K562 (cell line): ENCODE results near the gene TAF10. TPM values are rescaled to one million over a fixed set of nuclear protein-coding genes. Genes with fewer than 3 reads are reported as not detected.

Experiments used
- BRD4 ChIP-seq: fragments of 200-600 bp; sonication (generic); IDR thresholded peaks from 2 replicates; pipeline ENCODE4 v1.6.1; 2017; ENCODE audit warnings: inconsistent platforms
- DDX20 ChIP-seq: fragments of 450-650 bp; IDR thresholded peaks from 2 replicates; pipeline ENCODE4 v1.6.1; 2016; ENCODE audit warnings: missing genetic modification characterization, low read depth, mild to moderate bottlenecking, missing compliant biosample characterization, moderate library complexity
- EHMT2 ChIP-seq: fragments of 450-650 bp; IDR thresholded peaks from 2 replicates; pipeline ENCODE4 v1.6.1; 2018; ENCODE audit warnings: antibody characterized with exemption
- IRF2 ChIP-seq: sonication (generic); formaldehyde crosslinking; IDR thresholded peaks from 2 replicates; pipeline ENCODE4 v1.8.1; 2022; ENCODE audit warnings: mild to moderate bottlenecking, missing genetic modification reagents
- KDM1A ChIP-seq, 2 experiments: fragments of 450-650 bp; IDR thresholded peaks; 2 replicates each; pipeline ENCODE4 v1.6.1; 2016; ENCODE audit warnings: mild to moderate bottlenecking in 2 of 2
- MAFF ChIP-seq: IDR thresholded peaks from 2 replicates; pipeline ENCODE4 v1.6.1; 2012; ENCODE audit warnings: low read length, improper control_type of control experiment
- PHB ChIP-seq: fragments of 250-450 bp; sonication (Bioruptor Pico); IDR thresholded peaks from 2 replicates; pipeline ENCODE4 v1.5.0; 2021
- RB1 ChIP-seq: fragments of 450-650 bp; IDR thresholded peaks from 2 replicates; pipeline ENCODE4 v1.6.1; 2017; ENCODE audit warnings: low read depth, mild to moderate bottlenecking
- TBP ChIP-seq: optimal IDR thresholded peaks from 2 replicates; pipeline ENCODE3; 2011; ENCODE audit warnings: low read depth, low read length, improper control_type of control experiment
- TCF7 ChIP-seq: sonication (generic); IDR thresholded peaks from 2 replicates; pipeline ENCODE4 v1.6.1; 2016; ENCODE audit warnings: antibody characterized with exemption, borderline replicate concordance
- ZMIZ1 ChIP-seq, 2 experiments: fragments of 150-350 bp in 1 of 2; IDR thresholded peaks; 2 replicates each; pipeline ENCODE4 v1.6.1; 2012 to 2016; ENCODE audit warnings: low read depth in 2 of 2, low read length in 2 of 2, mild to moderate bottlenecking in 1 of 2, moderate library complexity in 1 of 2
- ZNF77 ChIP-seq: fragments of 250-450 bp; sonication (Bioruptor Pico); IDR thresholded peaks from 2 replicates; pipeline ENCODE4 v1.5.0; 2020
- polyA plus RNA-seq, 8 experiments: library from polyadenylated mRNA; depleted of rRNA in 4 of 8; stranded (reverse) in 5 of 8; unstranded in 3 of 8; fragments of >200 nt; fragmentation: Nextera tagmentation in 2 of 8; fragmentation: Illumina TruSeq in 1 of 8; extraction: Ambion mirVana in 2 of 8; extraction: Trizol in 1 of 8; gene quantifications; 2 replicates each; pipeline versions ENCODE4 v1.2.1 to v1.2.3, GENCODE V29; 2011 to 2014; ENCODE audit warnings: inconsistent platforms in 1 of 8, missing spikeins in 1 of 8
- total RNA-seq, 7 experiments: library from RNA; depleted of rRNA in 6 of 7; stranded (reverse); fragments of >200 nt in 6 of 7; fragmentation: Illumina TruSeq in 2 of 7; extraction: Trizol in 2 of 7; gene quantifications; 2 replicates each; pipeline versions ENCODE4 v1.2.1 to v1.2.3, GENCODE V29; 2011 to 2021; ENCODE audit warnings: low replicate concordance in 1 of 7
- TF ChIP-seq, protein P1 (sequence below), 2 experiments: fragments of 450-650 bp; formaldehyde crosslinking in 1 of 2; IDR thresholded peaks; 2 replicates each; pipeline versions ENCODE4 v1.4.0 to v1.6.1; 2014 to 2020; ENCODE audit warnings: mild to moderate bottlenecking in 2 of 2, borderline replicate concordance in 1 of 2, low read depth in 1 of 2
- TF ChIP-seq, protein P2 (sequence below): fragments of 450-650 bp; IDR thresholded peaks from 2 replicates; pipeline ENCODE4 v1.7.1; 2018; ENCODE audit warnings: mild to moderate bottlenecking, low read depth; ENCODE audit not compliant: partially characterized antibody

The TAF10 gene
- total and polyA plus RNA-seq, 9 of the 15 experiments (the other 6 are each of a cell fraction or from before 2014, with no cell fraction given): 19.5 to 197 (median 121) TPM

DNA sequence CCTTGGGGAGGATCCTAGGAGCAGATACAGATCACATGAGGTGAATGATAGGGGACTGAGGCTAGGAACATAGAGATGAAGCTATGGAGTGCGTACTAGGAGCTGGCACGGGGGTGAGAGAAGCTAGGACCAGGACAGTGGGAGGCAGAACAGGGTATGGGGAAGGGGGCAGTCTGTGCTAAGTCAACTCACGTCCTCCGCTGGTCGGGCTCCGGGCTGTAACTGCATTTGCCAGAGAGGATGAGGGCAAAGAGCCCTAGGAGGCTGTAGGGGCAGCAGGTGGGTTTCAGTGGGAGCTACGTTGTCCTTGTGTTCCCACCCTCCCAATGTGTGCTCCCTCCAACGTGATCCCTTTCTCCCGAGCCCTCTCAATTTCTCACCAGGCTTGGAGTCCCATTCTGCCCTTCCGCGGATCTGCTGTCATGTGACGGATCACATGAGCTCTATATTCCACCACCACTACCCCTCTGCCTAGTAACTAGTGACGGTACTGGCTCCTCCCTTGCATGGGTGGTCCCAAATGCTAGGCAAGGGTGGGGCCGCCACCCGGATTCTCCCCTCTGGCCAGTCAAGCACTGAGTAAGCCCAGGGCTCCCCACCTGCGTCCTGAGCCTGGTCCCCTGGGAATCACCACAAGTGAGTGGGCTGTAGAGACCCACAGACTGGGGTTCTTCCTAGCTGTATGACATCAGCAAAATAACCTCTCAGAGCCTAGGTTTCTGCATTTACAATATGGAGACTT, 7.2 kb upstream of the TAF10 start, which contains the start of gene TPP1 (continued):
- TF ChIP-seq IRF2 (no peak), ZNF77 (CRISPR knock-in tag) (no peak), DDX20 (tag) (no peak), EHMT2 (no peak), PHB (CRISPR knock-in tag) (no peak), RB1 (0 out of 2 replicates have a peak, but pooled peaks have one; percentile 32), MAFF (no peak), ZMIZ1 (IDR thresholded peaks at IDR 0.05; ENCODE audit: low read depth in 2 of 2, low read length in 2 of 2) (no peak), KDM1A (IDR thresholded peaks at IDR 0.05) (no peak), BRD4 (no peak), TBP (peak; percentile 64), TCF7 (no peak)
- TF ChIP-seq, protein P1, sequence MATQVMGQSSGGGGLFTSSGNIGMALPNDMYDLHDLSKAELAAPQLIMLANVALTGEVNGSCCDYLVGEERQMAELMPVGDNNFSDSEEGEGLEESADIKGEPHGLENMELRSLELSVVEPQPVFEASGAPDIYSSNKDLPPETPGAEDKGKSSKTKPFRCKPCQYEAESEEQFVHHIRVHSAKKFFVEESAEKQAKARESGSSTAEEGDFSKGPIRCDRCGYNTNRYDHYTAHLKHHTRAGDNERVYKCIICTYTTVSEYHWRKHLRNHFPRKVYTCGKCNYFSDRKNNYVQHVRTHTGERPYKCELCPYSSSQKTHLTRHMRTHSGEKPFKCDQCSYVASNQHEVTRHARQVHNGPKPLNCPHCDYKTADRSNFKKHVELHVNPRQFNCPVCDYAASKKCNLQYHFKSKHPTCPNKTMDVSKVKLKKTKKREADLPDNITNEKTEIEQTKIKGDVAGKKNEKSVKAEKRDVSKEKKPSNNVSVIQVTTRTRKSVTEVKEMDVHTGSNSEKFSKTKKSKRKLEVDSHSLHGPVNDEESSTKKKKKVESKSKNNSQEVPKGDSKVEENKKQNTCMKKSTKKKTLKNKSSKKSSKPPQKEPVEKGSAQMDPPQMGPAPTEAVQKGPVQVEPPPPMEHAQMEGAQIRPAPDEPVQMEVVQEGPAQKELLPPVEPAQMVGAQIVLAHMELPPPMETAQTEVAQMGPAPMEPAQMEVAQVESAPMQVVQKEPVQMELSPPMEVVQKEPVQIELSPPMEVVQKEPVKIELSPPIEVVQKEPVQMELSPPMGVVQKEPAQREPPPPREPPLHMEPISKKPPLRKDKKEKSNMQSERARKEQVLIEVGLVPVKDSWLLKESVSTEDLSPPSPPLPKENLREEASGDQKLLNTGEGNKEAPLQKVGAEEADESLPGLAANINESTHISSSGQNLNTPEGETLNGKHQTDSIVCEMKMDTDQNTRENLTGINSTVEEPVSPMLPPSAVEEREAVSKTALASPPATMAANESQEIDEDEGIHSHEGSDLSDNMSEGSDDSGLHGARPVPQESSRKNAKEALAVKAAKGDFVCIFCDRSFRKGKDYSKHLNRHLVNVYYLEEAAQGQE (IDR thresholded peaks at IDR 0.05; ENCODE audit: borderline replicate concordance): peak; percentile 96
- TF ChIP-seq, protein P1 (CRISPR knock-in tag; IDR thresholded peaks at IDR 0.05; ENCODE audit: low read depth): no peak
- TF ChIP-seq, protein P2, sequence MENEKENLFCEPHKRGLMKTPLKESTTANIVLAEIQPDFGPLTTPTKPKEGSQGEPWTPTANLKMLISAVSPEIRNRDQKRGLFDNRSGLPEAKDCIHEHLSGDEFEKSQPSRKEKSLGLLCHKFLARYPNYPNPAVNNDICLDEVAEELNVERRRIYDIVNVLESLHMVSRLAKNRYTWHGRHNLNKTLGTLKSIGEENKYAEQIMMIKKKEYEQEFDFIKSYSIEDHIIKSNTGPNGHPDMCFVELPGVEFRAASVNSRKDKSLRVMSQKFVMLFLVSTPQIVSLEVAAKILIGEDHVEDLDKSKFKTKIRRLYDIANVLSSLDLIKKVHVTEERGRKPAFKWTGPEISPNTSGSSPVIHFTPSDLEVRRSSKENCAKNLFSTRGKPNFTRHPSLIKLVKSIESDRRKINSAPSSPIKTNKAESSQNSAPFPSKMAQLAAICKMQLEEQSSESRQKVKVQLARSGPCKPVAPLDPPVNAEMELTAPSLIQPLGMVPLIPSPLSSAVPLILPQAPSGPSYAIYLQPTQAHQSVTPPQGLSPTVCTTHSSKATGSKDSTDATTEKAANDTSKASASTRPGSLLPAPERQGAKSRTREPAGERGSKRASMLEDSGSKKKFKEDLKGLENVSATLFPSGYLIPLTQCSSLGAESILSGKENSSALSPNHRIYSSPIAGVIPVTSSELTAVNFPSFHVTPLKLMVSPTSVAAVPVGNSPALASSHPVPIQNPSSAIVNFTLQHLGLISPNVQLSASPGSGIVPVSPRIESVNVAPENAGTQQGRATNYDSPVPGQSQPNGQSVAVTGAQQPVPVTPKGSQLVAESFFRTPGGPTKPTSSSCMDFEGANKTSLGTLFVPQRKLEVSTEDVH: peak; percentile 61
